Calu3 (cell line): ENCODE measurements around the gene MAPK8IP2. TPM values are rescaled to one million over a fixed set of nuclear protein-coding genes. Genes with fewer than 3 reads are reported as not detected.
A peak's percentile ranks its signal among the peaks of the same experiment; 100 is the strongest.

ENCODE experiments used
- BruUV-seq: library from RNA; stranded (reverse); fragments of 400-500 nt; replicated peaks from 2 replicates; lab custom pipeline; 2021; lab: Mats Ljungman, UMichigan
- CTCF ChIA-PET: fragments of 300-600 bp; sonication (Branson Sonifier 250); formaldehyde crosslinking; loops from one replicate; lab custom pipeline; 2022; ENCODE audit warnings: antibody characterized with exemption; lab: Charles Lee
- DNase-seq: peaks from one replicate; pipeline ENCODE4 v3.0.0; 2022
- H3K27ac Mint-ChIP-seq: one replicate; pipeline ENCODE4 v1.8.0; 2022; ENCODE audit warnings: mixed read lengths; ENCODE audit not compliant: unreplicated experiment
- H3K27me3 Mint-ChIP-seq: one replicate; pipeline ENCODE4 v1.8.0; 2022; ENCODE audit warnings: mixed read lengths; ENCODE audit not compliant: unreplicated experiment
- H3K36me3 Mint-ChIP-seq: one replicate; pipeline ENCODE4 v1.8.0; 2022; ENCODE audit warnings: mild to moderate bottlenecking, moderate library complexity, mixed read lengths; ENCODE audit not compliant: insufficient read depth, unreplicated experiment
- H3K4me1 Mint-ChIP-seq: one replicate; pipeline ENCODE4 v1.8.0; 2022; ENCODE audit warnings: mild to moderate bottlenecking, low read depth, mixed read lengths; ENCODE audit not compliant: unreplicated experiment
- H3K4me3 Mint-ChIP-seq: one replicate; pipeline ENCODE4 v1.8.0; 2022; ENCODE audit warnings: mild to moderate bottlenecking, low read depth, moderate library complexity, mixed read lengths; ENCODE audit not compliant: unreplicated experiment
- H3K9me3 Mint-ChIP-seq: one replicate; pipeline ENCODE4 v1.8.0; 2022; ENCODE audit warnings: low read depth, mixed read lengths; ENCODE audit not compliant: unreplicated experiment
- CTCF ChIP-seq: fragments of 200-600 bp; IDR thresholded peaks from one replicate; pipeline ENCODE4 v1.8.0; 2022; ENCODE audit warnings: antibody characterized with exemption; ENCODE audit not compliant: unreplicated experiment
- intact Hi-C: fragments of 100-400 bp; cut with micrococcal nuclease; formaldehyde crosslinking; loops from one replicate; pipeline ENCODE4 v1.10.0; 2022; ENCODE audit not compliant: unreplicated experiment
- total RNA-seq: library from RNA; stranded (reverse); gene quantifications from 2 replicates; pipeline ENCODE4 v1.2.3, GENCODE V29; 2022

MAPK8IP2 gene
- total RNA-seq, 1 experiment from 2014 or later = 2.9 TPM

DNA sequence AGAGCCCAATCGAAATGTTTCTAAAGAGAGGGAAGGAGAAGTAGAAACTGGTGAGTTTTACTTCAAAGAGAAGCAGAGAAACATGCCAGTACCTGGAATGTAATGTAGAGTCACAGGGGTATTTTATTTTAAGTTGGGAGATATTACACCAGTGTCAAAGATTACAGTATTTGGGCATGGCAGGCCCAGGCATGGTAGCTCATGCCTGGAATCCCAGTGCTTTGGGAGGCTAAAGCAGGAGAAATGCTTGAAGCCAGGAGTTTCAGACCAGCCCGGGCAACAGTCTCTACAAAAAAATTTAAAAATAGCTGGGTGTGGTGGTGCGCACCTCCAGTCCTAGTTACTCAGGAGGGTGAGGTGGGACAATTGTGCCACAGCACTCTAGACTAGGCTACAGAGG lies 40.6 kb upstream of the MAPK8IP2 start:
- H3K4me3 Mint-ChIP-seq = no peak overlapping the region
- H3K36me3 Mint-ChIP-seq = peaks cover 22% of the 10 kb centered on the region
- DNase-seq = no peak
- no peaks in the 10 kb centered on the region for H3K27me3 Mint-ChIP-seq
- CTCF ChIA-PET = interaction anchor here (0.5 kb wide), 2 partner anchors 33 to 56 kb away, joined by 4 to 9 read pairs; no protein-coding TSS in a partner anchor
- H3K9me3 Mint-ChIP-seq = no peaks in the 10 kb centered on the region
- TF ChIP-seq CTCF = no peak
- intact Hi-C loops = no loop called here
- peaks cover 9% of the 10 kb centered on the region for H3K4me1 Mint-ChIP-seq
- BruUV-seq = no TSS peak
- H3K27ac Mint-ChIP-seq = no peak overlapping the region

GRCh38 chr22:50561401-50562358 lies 38.9 kb upstream of the MAPK8IP2 start:
- peak overlapping the region; percentile 56 for H3K4me3 Mint-ChIP-seq
- intact Hi-C loops = no loop called here
- peak overlapping the region; percentile 75 for H3K27ac Mint-ChIP-seq
- no peak for TF ChIP-seq CTCF
- no peaks in the 10 kb centered on the region for H3K27me3 Mint-ChIP-seq
- H3K4me1 Mint-ChIP-seq = peaks cover 9% of the 10 kb centered on the region
- H3K9me3 Mint-ChIP-seq = no peaks in the 10 kb centered on the region
- CTCF ChIA-PET = no interaction called here
- BruUV-seq = no TSS peak
- DNase-seq = no peak
- H3K36me3 Mint-ChIP-seq = peaks cover 22% of the 10 kb centered on the region

GRCh38 chr22:50562523-50563412 lies 37.8 kb upstream of the MAPK8IP2 start, which contains the start of gene SYCE3:
SYCE3 (minus strand) TSS chr22:50562919; CDS start chr22:50556405, 6,514 bp downstream.
- peak; percentile 99 for DNase-seq
- H3K4me3 Mint-ChIP-seq = peak within 1 kb of the TSS; percentile 92
- no peaks in the 10 kb centered on the region for H3K27me3 Mint-ChIP-seq
- peaks cover 9% of the 10 kb centered on the region for H3K4me1 Mint-ChIP-seq
- peak; percentile 95 for TF ChIP-seq CTCF
- H3K27ac Mint-ChIP-seq = peak within 1 kb of the TSS; percentile 80
- intact Hi-C loops = no loop called here
- H3K9me3 Mint-ChIP-seq = no peaks in the 10 kb centered on the region
- peaks cover 22% of the 10 kb centered on the region for H3K36me3 Mint-ChIP-seq
- CTCF ChIA-PET = interaction anchor here (0.6 to 2.2 kb wide), 9 partner anchors 11 to 65 kb away, joined by 3 to 19 read pairs (median 6); partner anchors contain the start of genes ARSA, KLHDC7B, LMF2 and NCAPH2
- TSS peak; percentile 85 for BruUV-seq
